ENCODE results near the gene STRBP.

Gene STRBP

DNA sequence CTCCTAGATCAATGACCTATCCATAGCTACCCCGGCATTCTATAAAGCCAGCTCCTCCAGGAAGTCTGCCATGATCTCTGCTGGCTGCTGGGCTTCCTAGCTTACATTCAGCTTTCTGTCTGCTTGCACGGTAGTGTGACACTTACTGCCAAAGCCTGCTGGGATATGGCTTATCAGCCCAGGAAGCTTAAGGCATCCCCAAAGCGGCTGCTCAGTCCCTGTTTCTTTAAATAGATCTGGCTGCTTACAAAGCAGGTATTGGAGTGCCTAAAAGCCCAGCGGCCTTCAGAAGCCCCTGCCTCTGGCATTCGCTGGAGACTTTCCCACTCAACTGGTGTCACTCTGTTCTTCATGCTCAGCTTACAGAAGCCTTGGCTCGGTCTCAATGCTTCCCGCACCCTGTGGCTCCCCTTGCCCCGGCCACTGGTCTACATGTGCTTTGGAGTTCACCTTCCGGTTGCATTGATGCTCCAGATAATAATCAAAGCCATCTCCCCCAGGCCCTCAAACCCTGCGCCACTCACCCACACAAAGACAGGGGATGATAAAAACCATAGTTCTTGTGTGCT lies 31.3 kb upstream of the STRBP start:
- TF ChIP-seq, protein P1, sequence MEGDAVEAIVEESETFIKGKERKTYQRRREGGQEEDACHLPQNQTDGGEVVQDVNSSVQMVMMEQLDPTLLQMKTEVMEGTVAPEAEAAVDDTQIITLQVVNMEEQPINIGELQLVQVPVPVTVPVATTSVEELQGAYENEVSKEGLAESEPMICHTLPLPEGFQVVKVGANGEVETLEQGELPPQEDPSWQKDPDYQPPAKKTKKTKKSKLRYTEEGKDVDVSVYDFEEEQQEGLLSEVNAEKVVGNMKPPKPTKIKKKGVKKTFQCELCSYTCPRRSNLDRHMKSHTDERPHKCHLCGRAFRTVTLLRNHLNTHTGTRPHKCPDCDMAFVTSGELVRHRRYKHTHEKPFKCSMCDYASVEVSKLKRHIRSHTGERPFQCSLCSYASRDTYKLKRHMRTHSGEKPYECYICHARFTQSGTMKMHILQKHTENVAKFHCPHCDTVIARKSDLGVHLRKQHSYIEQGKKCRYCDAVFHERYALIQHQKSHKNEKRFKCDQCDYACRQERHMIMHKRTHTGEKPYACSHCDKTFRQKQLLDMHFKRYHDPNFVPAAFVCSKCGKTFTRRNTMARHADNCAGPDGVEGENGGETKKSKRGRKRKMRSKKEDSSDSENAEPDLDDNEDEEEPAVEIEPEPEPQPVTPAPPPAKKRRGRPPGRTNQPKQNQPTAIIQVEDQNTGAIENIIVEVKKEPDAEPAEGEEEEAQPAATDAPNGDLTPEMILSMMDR (IDR thresholded peaks at IDR 0.05; ENCODE audit: insufficient read depth, low read depth, low read length, missing control alignments) = no peak
- H3K4me3 ChIP-seq (ENCODE audit: low read length) = no peak overlapping the region
- no peak for DNase-seq (ENCODE audit: low read depth)

DNA sequence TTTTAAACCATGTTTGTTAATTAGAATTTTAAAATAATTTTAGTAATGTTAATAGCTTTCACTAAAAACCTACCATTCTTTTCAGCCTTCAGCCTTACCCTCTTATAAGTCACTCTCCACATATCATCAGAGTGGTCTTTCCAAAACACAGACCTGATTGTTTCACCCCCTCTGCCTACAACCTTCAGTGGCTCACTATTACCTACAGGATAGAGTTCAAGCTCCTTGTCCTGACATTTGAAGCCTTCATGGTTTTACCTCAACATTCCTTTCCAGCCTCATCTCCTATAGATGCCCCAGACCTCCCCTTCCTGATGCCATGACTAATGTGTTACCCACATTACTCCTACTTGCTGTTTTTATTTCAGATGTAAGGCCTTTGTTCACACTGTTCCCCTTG lies 27.8 kb upstream of the STRBP start:
- DNase-seq (ENCODE audit: low read depth) = no peak
- TF ChIP-seq, protein P1 (IDR thresholded peaks at IDR 0.05; ENCODE audit: insufficient read depth, low read depth, low read length, missing control alignments) = no peak

DNA sequence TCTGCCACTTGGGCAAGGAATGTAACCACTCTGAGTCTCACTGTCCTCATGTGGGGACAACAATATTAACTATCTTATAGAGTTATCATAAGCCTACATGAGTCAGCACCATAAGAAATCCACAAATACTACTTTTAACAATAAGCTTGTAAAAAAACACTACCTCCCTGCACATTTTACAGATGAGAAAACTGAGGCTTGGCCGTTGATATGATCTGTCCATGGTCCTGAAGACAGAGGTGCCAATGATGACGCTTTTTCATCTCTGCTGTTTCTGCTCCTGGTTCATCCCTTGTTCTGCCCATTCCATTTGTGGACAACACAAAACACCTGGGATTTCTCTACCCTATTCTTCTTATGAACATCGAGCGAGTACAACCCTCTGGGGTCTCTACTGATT lies 23.4 kb upstream of the STRBP start:
- no peak overlapping the region for H3K4me3 ChIP-seq (ENCODE audit: low read length)
- no peak for DNase-seq (ENCODE audit: low read depth)
- TF ChIP-seq, protein P1 (IDR thresholded peaks at IDR 0.05; ENCODE audit: insufficient read depth, low read depth, low read length, missing control alignments) = no peak

More for the DNA sequence above, 27.8 kb upstream of the STRBP start:
- no peak overlapping the region for H3K4me3 ChIP-seq (ENCODE audit: low read length)

DNA sequence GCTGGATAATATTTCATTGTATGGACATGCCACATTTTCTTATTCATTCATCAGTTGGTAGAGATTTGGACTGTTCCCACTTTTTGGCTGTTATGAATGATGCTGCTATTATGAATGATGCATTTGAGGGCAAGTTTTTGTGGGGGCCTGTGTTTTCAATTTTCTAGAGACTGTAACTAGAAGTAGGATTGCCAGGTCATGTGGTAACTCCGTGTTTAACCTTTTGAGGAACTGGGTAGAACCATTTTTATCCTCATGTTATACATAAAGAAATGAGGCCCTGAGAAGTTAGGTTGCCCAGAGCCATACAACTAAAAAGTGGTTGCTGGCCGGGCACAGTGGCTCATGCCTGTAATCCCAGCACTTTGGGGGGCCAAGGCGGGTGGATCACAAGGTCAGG lies 22.4 kb upstream of the STRBP start:
- DNase-seq (ENCODE audit: low read depth) = no peak
- TF ChIP-seq, protein P1 (IDR thresholded peaks at IDR 0.05; ENCODE audit: insufficient read depth, low read depth, low read length, missing control alignments) = no peak
- H3K4me3 ChIP-seq (ENCODE audit: low read length) = no peak overlapping the region

DNA sequence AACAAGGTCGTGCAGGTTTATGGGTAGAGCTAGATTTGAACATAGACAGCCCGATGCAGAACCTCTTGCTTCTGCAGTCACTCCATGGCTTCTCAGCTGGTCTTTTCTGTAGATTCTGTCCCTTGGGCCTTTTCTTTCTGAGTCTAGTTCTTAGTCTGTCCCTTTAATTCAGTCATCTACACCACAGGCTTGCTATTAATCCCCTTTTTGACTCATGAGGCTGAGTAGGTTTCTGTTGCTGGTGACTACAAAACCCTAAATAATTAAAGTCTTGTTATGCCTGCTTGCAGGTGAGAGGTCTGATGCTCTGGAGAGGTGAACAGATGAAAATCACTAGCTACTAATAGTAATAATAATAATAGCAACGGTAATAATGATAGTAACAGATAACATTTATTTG lies 19.3 kb upstream of the STRBP start:
- DNase-seq (ENCODE audit: low read depth) = no peak

DNA sequence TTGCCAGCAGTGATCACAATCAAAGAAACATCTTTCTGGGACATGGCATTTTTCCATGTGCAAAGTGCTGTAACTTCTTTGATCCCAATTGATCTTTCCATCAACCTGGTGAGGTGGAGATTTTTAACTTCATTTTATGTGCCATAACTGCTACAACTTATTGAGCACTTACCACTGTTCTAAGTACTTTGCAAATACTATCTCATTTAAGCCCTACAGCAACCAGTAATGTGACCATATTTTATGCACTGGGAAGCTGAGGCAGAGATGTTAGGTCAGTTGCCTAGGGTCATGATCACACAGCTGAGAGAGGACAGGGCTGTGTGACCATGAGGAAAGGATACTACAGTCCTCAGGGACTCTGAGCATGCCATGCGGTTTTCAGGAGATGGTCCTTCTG lies 17.9 kb upstream of the STRBP start:
- DNase-seq (ENCODE audit: low read depth) = no peak
- TF ChIP-seq, protein P1 (IDR thresholded peaks at IDR 0.05; ENCODE audit: insufficient read depth, low read depth, low read length, missing control alignments) = no peak
- H3K4me3 ChIP-seq (ENCODE audit: low read length) = no peak overlapping the region

More for the DNA sequence above, 19.3 kb upstream of the STRBP start:
- no peak overlapping the region for H3K4me3 ChIP-seq (ENCODE audit: low read length)
- TF ChIP-seq, protein P1 (IDR thresholded peaks at IDR 0.05; ENCODE audit: insufficient read depth, low read depth, low read length, missing control alignments) = no peak

DNA sequence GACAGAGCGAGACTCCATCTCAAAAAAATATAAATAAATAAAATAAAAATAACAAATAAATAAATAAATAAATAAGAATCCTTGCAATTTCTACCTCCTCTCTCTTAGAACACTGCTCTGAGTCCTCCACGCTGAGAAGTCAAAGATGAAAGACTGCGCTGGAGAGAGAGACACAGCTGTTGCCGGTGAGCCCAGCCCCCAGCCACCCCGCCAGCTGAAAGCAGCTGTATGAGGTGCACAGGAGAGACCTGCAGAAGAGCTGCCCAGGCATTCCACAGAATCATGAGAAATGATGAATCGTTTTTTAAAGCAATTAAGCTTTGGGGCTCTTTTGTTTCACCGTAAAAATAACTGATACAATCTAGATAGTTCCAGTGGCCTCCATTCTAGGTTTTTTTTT lies 16.3 kb upstream of the STRBP start:
- H3K4me3 ChIP-seq (ENCODE audit: low read length) = no peak overlapping the region
- TF ChIP-seq, protein P1 (IDR thresholded peaks at IDR 0.05; ENCODE audit: insufficient read depth, low read depth, low read length, missing control alignments) = no peak
- DNase-seq (ENCODE audit: low read depth) = no peak

Measured in epithelial cell of esophagus (primary cell).